Measurements from ENCODE around the gene PLXNA4.
A peak's percentile ranks its signal among the peaks of the same experiment; 100 is the strongest.

PLXNA4 gene

DNA sequence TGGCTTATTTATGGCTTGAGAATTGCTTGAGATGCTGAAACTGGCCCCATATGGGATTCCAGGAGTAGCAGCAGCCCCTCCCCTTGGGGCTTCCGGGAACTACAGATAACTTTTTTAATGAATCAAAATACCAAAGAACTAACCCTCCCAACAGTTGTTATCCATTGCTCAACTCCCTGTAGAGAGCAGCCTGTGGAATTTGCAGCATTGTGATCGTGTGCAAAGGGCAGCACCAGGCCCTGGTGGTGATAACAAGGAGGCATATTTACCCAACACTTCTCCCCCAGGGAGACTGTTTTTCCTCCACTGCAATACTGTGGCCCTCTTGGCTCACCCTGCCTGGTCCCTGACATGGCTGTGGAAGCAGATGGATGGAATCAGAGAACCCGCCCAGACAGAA is 196.2 kb downstream of the PLXNA4 start:
- DNase-seq: no peak

- no peak for DNase-seq
Observed at GRCh38 chr7:132379292-132379691, 197.0 kb downstream of the PLXNA4 start.

DNA sequence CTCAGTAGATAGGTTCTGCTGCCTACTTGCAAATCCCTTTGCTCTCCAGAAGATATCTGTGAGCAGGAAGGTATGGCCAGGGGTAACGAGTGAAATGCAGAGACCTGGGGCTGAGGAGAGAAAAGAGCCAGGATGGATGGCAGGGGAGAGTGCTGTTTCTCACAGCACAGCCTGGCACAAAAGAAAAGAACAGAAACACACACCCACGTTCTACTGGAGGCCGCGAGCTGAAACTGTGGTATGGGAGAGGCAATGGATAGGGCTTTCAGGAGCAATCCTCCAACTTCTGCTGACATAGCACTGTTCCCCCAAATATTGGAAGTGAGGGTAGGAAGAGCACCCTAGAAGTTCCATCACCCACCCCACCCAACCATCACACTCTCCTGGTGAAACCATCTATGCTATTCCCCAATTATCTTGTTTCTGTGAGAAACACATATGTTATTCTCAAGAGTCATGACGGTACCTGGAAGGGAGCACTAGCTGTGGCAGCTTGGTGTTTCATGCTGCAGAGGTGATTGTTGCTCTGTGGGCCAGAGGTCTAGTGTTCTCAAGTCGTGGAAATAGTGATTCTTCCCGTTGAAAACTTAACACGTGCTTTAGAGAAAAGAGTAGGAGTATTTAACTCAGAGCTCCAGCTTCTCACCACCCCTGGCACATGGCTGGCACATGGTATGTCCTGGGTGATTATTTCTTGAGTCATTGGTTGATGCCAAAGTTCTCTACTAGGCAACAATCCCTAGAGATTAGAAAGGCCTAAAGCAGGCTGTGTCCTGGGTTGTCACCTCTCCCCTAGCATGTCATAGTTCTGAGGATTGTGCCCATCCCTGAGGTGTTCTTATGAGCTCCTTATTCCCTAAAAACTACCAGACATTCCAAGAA is 198.3 kb downstream of the PLXNA4 start:
- DNase-seq: no peak

- DNase-seq: no peak
Observed at GRCh38 chr7:132377015-132377414, 199.3 kb downstream of the PLXNA4 start.

GRCh38 chr7:132376361-132377013 is 199.8 kb downstream of the PLXNA4 start:
- no peak for DNase-seq

GRCh38 chr7:132373879-132374278 is 202.4 kb downstream of the PLXNA4 start:
- no peak for DNase-seq

GRCh38 chr7:132373041-132373440 is 203.2 kb downstream of the PLXNA4 start:
- no peak for DNase-seq

GRCh38 chr7:132371948-132372347 is 204.3 kb downstream of the PLXNA4 start:
- DNase-seq: no peak

- DNase-seq: no peak
Observed at GRCh38 chr7:132368246-132368900, 207.9 kb downstream of the PLXNA4 start.

GRCh38 chr7:132367795-132368194 is 208.5 kb downstream of the PLXNA4 start:
- no peak for DNase-seq

- no peak for DNase-seq
Observed at GRCh38 chr7:132367004-132367403, 209.3 kb downstream of the PLXNA4 start.

- DNase-seq: no peak
Observed at GRCh38 chr7:132364226-132364625, 212.0 kb downstream of the PLXNA4 start.

- no peak for DNase-seq
Observed at GRCh38 chr7:132362059-132362458, 214.2 kb downstream of the PLXNA4 start.

DNA sequence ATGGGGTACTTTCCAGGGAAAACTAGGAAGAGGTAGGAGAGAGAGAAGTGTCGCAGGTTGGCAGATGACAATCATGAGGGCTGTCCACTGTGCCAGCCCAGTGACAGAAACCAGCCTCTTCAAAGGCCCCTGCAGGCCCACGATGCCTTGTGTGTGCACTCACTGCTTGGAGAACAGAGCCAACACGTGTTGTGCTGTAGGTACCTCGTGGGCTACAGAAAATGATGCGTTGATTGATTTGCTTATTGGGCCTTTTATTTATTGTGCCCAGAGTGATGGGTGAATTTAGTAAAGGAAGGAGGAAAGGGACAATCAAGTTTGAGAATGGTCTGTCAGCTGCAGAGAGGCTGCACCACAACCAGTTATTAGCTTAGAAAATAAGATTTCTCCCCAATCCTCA is 215.1 kb downstream of the PLXNA4 start:
- no peak for DNase-seq

GRCh38 chr7:132359743-132360142 is 216.5 kb downstream of the PLXNA4 start:
- no peak for DNase-seq

- DNase-seq: no peak
Observed at GRCh38 chr7:132355048-132355447, 221.2 kb downstream of the PLXNA4 start.

GRCh38 chr7:132354527-132354926 is 221.7 kb downstream of the PLXNA4 start:
- DNase-seq: peak; percentile 33

DNA sequence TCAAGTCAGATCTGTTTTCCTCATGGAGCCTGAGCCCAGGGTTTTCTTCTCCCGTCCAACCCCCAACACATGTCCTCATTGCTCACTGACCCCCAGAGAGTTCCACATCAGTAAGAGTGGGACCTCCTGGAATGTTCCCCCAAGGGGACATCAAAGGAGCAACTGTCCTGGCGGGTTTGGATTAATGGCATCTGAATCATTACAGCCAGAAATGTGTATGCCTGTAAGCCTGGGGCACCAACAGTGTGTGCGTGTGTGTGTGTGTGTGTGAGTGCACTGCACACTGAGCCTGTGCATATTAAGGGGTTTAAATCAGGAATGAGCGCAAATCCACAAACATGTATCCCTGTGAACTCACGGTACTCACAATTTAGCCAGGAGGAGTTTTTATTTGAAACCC is 222.3 kb downstream of the PLXNA4 start:
- DNase-seq: no peak

GRCh38 chr7:132352800-132353199 is 223.5 kb downstream of the PLXNA4 start:
- DNase-seq: no peak

DNA sequence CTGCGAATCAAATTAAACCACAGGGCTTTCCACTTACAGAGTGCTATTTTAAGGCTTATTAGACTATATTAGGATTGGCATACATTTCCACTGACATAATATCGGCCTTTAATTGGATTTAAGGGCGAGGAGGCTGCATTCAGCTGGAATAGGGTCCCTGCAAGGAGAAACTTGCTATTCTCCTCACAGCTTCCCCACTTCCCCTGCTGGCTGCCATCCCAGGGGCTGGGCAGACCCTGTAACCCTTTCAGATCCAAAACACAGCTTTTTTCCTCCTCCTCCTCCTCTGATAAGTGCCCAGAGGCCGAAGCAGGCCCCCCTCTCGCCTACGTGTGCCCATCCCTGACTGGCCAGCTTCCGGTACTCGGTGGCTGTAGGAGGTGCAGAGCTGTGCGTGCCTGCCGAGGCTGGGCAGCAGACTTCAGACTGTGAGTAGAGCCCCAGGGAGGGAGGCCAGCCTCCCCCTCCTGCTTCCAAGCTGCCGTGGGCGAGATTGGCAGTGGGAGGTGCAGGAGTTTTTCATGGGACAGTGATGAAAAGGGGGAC is 224.2 kb downstream of the PLXNA4 start:
- no peak for DNase-seq

GRCh38 chr7:132350741-132351140 is 225.5 kb downstream of the PLXNA4 start:
- no peak for DNase-seq

- DNase-seq: no peak
Observed at GRCh38 chr7:132349075-132349474, 227.2 kb downstream of the PLXNA4 start.

GRCh38 chr7:132348341-132348740 is 227.9 kb downstream of the PLXNA4 start:
- DNase-seq: no peak

GRCh38 chr7:132347858-132348257 is 228.4 kb downstream of the PLXNA4 start:
- DNase-seq: no peak

Measured in hematopoietic multipotent progenitor cell treated with erythropoietin and hydrocortisone succinate and interleukin-3 and kit ligand, for 4 days (in vitro differentiated cells).